Activated naive CD4-positive, alpha-beta T cell treated with anti-CD3 and anti-CD28 coated beads, Interleukin-2, amount 10 ng/mL, durations not matched to agents 7 days and 5 days (primary cell): ENCODE data around the gene AKT2.
"Not testable (repeated sequence)": the region's sequence is repeated elsewhere in the genome, so short reads cannot be mapped to it uniquely, and the experiment has no call there.

Experiments
- CTCF ChIA-PET: fragments of 350-600 bp; sonication (Branson Sonifier 250); formaldehyde crosslinking; loops from one replicate; lab custom pipeline; 2021; ENCODE audit warnings: antibody characterized with exemption; lab: Charles Lee
- DNase-seq: peaks from one replicate; pipeline ENCODE4 v3.0.0-alpha.2; 2020
- H3K27ac Mint-ChIP-seq: one replicate; pipeline ENCODE4 v1.8.0; 2021; ENCODE audit warnings: mild to moderate bottlenecking, moderate library complexity, mixed read lengths
- H3K27me3 Mint-ChIP-seq: one replicate; pipeline ENCODE4 v1.8.0; 2021; ENCODE audit warnings: mild to moderate bottlenecking, mixed read lengths
- H3K36me3 Mint-ChIP-seq: one replicate; pipeline ENCODE4 v1.8.0; 2021; ENCODE audit warnings: mixed read lengths
- H3K4me1 Mint-ChIP-seq: one replicate; pipeline ENCODE4 v1.8.0; 2021; ENCODE audit warnings: mixed read lengths
- H3K4me3 Mint-ChIP-seq: one replicate; pipeline ENCODE4 v1.8.0; 2021; ENCODE audit warnings: mild to moderate bottlenecking, moderate library complexity, mixed read lengths
- H3K9me3 Mint-ChIP-seq: one replicate; pipeline ENCODE4 v1.8.0; 2021; ENCODE audit warnings: mixed read lengths

Gene AKT2

GRCh38 chr19:40224342-40225150 is 60.6 kb downstream of the AKT2 start:
- Mint-ChIP-seq H3K4me3 (no peak overlapping the region), H3K27ac (no peak overlapping the region), H3K9me3 (peaks cover 3% of the 10 kb centered on the region), H3K36me3 (peaks cover 2% of the 10 kb centered on the region), H3K4me1 (peaks cover 21% of the 10 kb centered on the region), H3K27me3 (peaks cover 79% of the 10 kb centered on the region)
- CTCF ChIA-PET = no interaction called here
- no peak for DNase-seq

GRCh38 chr19:40223135-40223822 is 61.9 kb downstream of the AKT2 start:
- CTCF ChIA-PET = interaction anchor here (1.5 kb wide), 1 partner anchor 84 kb away, joined by 4 read pairs; no protein-coding TSS in a partner anchor
- DNase-seq = peak; percentile 65
- Mint-ChIP-seq H3K36me3 (peaks cover 2% of the 10 kb centered on the region), H3K4me3 (no peak overlapping the region), H3K4me1 (peaks cover 17% of the 10 kb centered on the region), H3K27me3 (peaks cover 88% of the 10 kb centered on the region), H3K9me3 (peaks cover 3% of the 10 kb centered on the region), H3K27ac (no peak overlapping the region)

GRCh38 chr19:40221858-40222619 is 63.1 kb downstream of the AKT2 start:
- Mint-ChIP-seq H3K27ac (no peak overlapping the region), H3K4me1 (peaks cover 17% of the 10 kb centered on the region), H3K9me3 (peaks cover 3% of the 10 kb centered on the region), H3K4me3 (no peak overlapping the region), H3K27me3 (peaks cover 92% of the 10 kb centered on the region), H3K36me3 (peaks cover 2% of the 10 kb centered on the region)
- DNase-seq = peak; percentile 84
- CTCF ChIA-PET = interaction anchor here (0.9 to 1.5 kb wide), 2 partner anchors 83 kb away, joined by 3 to 4 read pairs; no protein-coding TSS in a partner anchor

GRCh38 chr19:40220674-40221073 is 64.5 kb downstream of the AKT2 start:
- no peak overlapping the region for H3K4me3 Mint-ChIP-seq
- CTCF ChIA-PET = interaction anchor here (1.0 to 1.1 kb wide), 3 partner anchors 37 to 359 kb away, joined by 3 to 7 read pairs (median 3); no protein-coding TSS in a partner anchor
- peaks cover 2% of the 10 kb centered on the region for H3K36me3 Mint-ChIP-seq
- H3K27ac Mint-ChIP-seq = no peak overlapping the region
- H3K4me1 Mint-ChIP-seq = peaks cover 17% of the 10 kb centered on the region
- DNase-seq = no peak
- H3K27me3 Mint-ChIP-seq = peaks cover 92% of the 10 kb centered on the region
- peaks cover 3% of the 10 kb centered on the region for H3K9me3 Mint-ChIP-seq

- peaks cover 86% of the 10 kb centered on the region for H3K27me3 Mint-ChIP-seq
- no peak overlapping the region for H3K4me3 Mint-ChIP-seq
- no peak for DNase-seq
- H3K36me3 Mint-ChIP-seq = peaks cover 2% of the 10 kb centered on the region
- H3K9me3 Mint-ChIP-seq = peaks cover 3% of the 10 kb centered on the region
- CTCF ChIA-PET = interaction anchor here (0.6 to 1.0 kb wide), 2 partner anchors 358 to 659 kb away, joined by 3 read pairs; no protein-coding TSS in a partner anchor
- H3K27ac Mint-ChIP-seq = no peak overlapping the region
- peaks cover 14% of the 10 kb centered on the region for H3K4me1 Mint-ChIP-seq
These were observed 65.3 kb downstream of the AKT2 start for GRCh38 chr19:40219721-40220276.

- Mint-ChIP-seq H3K27me3 (peaks cover 78% of the 10 kb centered on the region), H3K4me1 (peaks cover 12% of the 10 kb centered on the region)
- H3K4me3 Mint-ChIP-seq, H3K27ac Mint-ChIP-seq, CTCF ChIA-PET, H3K9me3 Mint-ChIP-seq, H3K36me3 Mint-ChIP-seq, DNase-seq: not testable (repeated sequence)
These were observed 66.1 kb downstream of the AKT2 start for GRCh38 chr19:40219029-40219428.

- H3K36me3 Mint-ChIP-seq = peaks cover 2% of the 10 kb centered on the region
- no peak within 1 kb of the TSS for H3K4me3 Mint-ChIP-seq
- no peak within 1 kb of the TSS for H3K27ac Mint-ChIP-seq
- peaks cover 8% of the 10 kb centered on the region for H3K4me1 Mint-ChIP-seq
- H3K9me3 Mint-ChIP-seq = peaks cover 3% of the 10 kb centered on the region
- H3K27me3 Mint-ChIP-seq = peaks cover 70% of the 10 kb centered on the region
- CTCF ChIA-PET = interaction anchor here (1.2 kb wide), 1 partner anchor 10 kb away, joined by 3 read pairs; no protein-coding TSS in a partner anchor
- DNase-seq = peak; percentile 73
These were observed 66.9 kb downstream of the AKT2 start, which contains the start of gene TTC9B for GRCh38 chr19:40217934-40218890. Gene TTC9B (minus strand): TSS chr19:40218384. CDS start chr19:40218381, 3 bp downstream.

GRCh38 chr19:40217027-40217810 is 67.9 kb downstream of the AKT2 start:
- no peak for DNase-seq
- Mint-ChIP-seq H3K4me1 (peaks cover 8% of the 10 kb centered on the region), H3K4me3 (no peak overlapping the region), H3K36me3 (peaks cover 5% of the 10 kb centered on the region), H3K27ac (no peak overlapping the region), H3K9me3 (peaks cover 3% of the 10 kb centered on the region), H3K27me3 (peaks cover 60% of the 10 kb centered on the region)
- CTCF ChIA-PET = interaction anchor here (0.7 to 1.2 kb wide), 2 partner anchors 11 to 26 kb away, joined by 3 read pairs; no protein-coding TSS in a partner anchor

- CTCF ChIA-PET = interaction anchor here (0.7 kb wide), 1 partner anchor 26 kb away, joined by 3 read pairs; no protein-coding TSS in a partner anchor
- peaks cover 3% of the 10 kb centered on the region for H3K36me3 Mint-ChIP-seq
These were observed 68.4 kb downstream of the AKT2 start for GRCh38 chr19:40216777-40217026.

GRCh38 chr19:40216013-40216776 is 69.0 kb downstream of the AKT2 start:
- CTCF ChIA-PET = no interaction called here
- no peak for DNase-seq
- Mint-ChIP-seq H3K4me3 (no peak overlapping the region), H3K36me3 (peaks cover 3% of the 10 kb centered on the region), H3K9me3 (no peaks in the 10 kb centered on the region), H3K27ac (no peak overlapping the region), H3K27me3 (peaks cover 54% of the 10 kb centered on the region), H3K4me1 (peaks cover 4% of the 10 kb centered on the region)

More at GRCh38 chr19:40216777-40217026, 68.4 kb downstream of the AKT2 start:
- Mint-ChIP-seq H3K27me3 (peaks cover 55% of the 10 kb centered on the region), H3K4me3 (no peak overlapping the region), H3K4me1 (peaks cover 4% of the 10 kb centered on the region), H3K9me3 (no peaks in the 10 kb centered on the region), H3K27ac (no peak overlapping the region)
- DNase-seq = no peak

- Mint-ChIP-seq H3K4me3 (no peak overlapping the region), H3K27ac (no peak overlapping the region), H3K36me3 (peaks cover 3% of the 10 kb centered on the region), H3K27me3 (peaks cover 45% of the 10 kb centered on the region), H3K4me1 (peaks cover 4% of the 10 kb centered on the region), H3K9me3 (no peaks in the 10 kb centered on the region)
- DNase-seq = no peak
- CTCF ChIA-PET = interaction anchor here (1.7 kb wide), 1 partner anchor 75 kb away, joined by 4 read pairs; no protein-coding TSS in a partner anchor
These were observed 70.2 kb downstream of the AKT2 start for GRCh38 chr19:40214936-40215335.
